ENCODE results near the gene EAPP.

EAPP gene

DNA sequence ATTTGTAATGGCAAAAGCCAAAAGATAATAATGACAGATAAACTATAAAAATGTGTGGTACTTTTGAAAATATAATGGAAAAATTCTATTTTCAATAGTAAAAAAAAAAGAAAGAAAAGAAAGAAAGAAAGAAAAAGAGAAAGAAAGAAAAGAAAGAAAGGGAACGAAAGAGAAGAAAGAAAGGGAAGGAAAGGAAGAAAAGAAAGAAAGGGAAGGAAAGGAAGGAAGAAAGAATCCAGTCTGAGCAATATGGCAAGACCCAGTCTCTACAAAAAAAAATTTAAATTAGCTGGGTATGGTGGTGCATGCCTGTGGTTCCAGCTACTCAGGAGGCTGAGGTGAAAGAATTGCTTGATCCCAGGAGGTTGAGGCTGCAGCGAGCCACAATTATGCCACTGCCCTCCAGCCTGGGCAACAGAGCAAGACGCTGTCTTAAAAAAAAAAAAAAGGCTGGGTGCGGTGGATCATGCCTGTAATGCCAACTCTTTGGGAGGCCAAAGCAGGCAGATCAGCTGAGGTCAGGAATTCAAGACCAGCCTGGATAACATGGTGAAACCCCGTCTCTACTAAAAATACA lies 38.4 kb downstream of the EAPP start:
- peaks cover 8 to 15% of the 10 kb centered on the region in 2 donors for H3K4me1 ChIP-seq (ENCODE audit: control insufficient read depth in 2 of 2, insufficient read depth in 1 of 2, low read depth in 1 of 2, low read length in 2 of 2)
- H2BK12ac ChIP-seq (ENCODE audit: low read length), result no peak overlapping the region
- no peak overlapping the region for H3K18ac ChIP-seq (ENCODE audit: low read length)
- no peak for DNase-seq (ENCODE audit: low spot score)
- no peak overlapping the region for H3K23ac ChIP-seq (ENCODE audit: low read depth, low read length, poor library complexity)
- H3K9ac ChIP-seq (ENCODE audit: low read depth, low read length, poor library complexity), result no peak overlapping the region
- no peak overlapping the region for H3K27ac ChIP-seq (replicated peaks; ENCODE audit: low read length)
- H2BK15ac ChIP-seq (ENCODE audit: low read length), result no peak overlapping the region
- no peaks in the 10 kb centered on the region for H3K36me3 ChIP-seq (replicated peaks in 1 of 2; ENCODE audit: control insufficient read depth in 2 of 2, insufficient read depth in 2 of 2, low read length in 2 of 2)
- H2AFZ ChIP-seq (ENCODE audit: low read length), result no peak overlapping the region
- no peak overlapping the region for H3K4ac ChIP-seq (ENCODE audit: low read length)
- H2AK5ac ChIP-seq (ENCODE audit: low read depth, low read length), result no peak overlapping the region
- WGBS, 2 donors (ENCODE audit: extremely low coverage in 2 of 2, insufficient read length in 2 of 2, insufficient replicate concordance in 1 of 2), result no CpG with 5 or more reads among the region's 5 CpGs
- H3K9me3 ChIP-seq (replicated peaks in 1 of 2; ENCODE audit: control insufficient read depth in 2 of 2, insufficient read depth in 1 of 2, low read depth in 1 of 2, low read length in 2 of 2), result no peaks in the 10 kb centered on the region
- H3K4me2 ChIP-seq (ENCODE audit: insufficient read depth, low read length, poor library complexity, severe bottlenecking), result no peak overlapping the region
- H4K91ac ChIP-seq (ENCODE audit: low read depth, low read length, poor library complexity), result no peak overlapping the region
- no peak overlapping the region for H4K8ac ChIP-seq (ENCODE audit: low read depth, low read length)
- no peak overlapping the region for H2BK5ac ChIP-seq (ENCODE audit: low read length)
- no peaks in the 10 kb centered on the region for H3K27me3 ChIP-seq (ENCODE audit: control insufficient read depth in 3 of 3, insufficient read depth in 3 of 3, low read depth in 1 of 3, low read length in 3 of 3)
- no peak overlapping the region for H3K4me3 ChIP-seq (ENCODE audit: low read length in 2 of 2)
- no peak overlapping the region for H3K14ac ChIP-seq (ENCODE audit: low read length)
- H3K79me1 ChIP-seq (ENCODE audit: low read depth, low read length), result no peaks in the 10 kb centered on the region
- H2BK120ac ChIP-seq (ENCODE audit: low read depth, low read length), result no peak overlapping the region

DNA sequence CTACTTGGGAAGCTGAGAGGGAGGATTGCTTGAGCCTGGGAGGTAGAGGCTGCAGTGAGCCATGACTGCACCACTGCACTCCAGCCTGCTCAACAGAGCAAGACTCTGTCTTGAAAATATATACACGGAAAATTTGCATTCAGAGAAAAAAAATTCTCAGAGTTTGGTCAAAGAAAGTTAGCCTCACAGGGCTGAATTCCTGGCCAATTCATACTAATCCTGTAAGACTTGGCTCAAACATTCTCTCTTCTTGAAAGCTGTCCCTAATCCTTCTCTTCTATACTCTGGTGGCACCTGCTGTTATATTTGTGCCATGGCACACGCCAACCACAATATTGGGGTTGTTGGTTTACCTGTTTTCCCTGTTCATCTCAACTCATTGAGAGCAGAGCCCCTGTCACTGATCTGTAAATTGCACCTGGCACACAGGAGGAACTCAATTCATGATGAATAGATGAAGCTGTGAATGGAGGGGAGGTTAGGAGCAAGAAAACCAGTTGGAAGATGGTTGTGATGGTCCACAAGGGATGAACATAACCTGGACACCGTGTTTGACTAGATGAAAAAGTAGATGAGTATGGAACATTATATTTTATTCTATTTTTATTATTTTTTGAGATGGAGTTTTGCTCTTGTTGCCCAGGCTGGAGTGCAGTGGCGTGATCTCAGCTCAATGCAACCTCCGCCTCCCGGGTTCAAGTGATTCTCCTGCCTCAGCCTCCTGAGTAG lies 40.7 kb downstream of the EAPP start:
- H4K91ac ChIP-seq (ENCODE audit: low read depth, low read length, poor library complexity), result no peak overlapping the region
- WGBS, 2 donors (ENCODE audit: extremely low coverage in 2 of 2, insufficient read length in 2 of 2, insufficient replicate concordance in 1 of 2), result no CpG with 5 or more reads among the region's 6 CpGs
- no peak overlapping the region for H3K4ac ChIP-seq (ENCODE audit: low read length)
- H3K36me3 ChIP-seq (replicated peaks in 1 of 2; ENCODE audit: control insufficient read depth in 2 of 2, insufficient read depth in 2 of 2, low read length in 2 of 2), result no peaks in the 10 kb centered on the region
- H2BK5ac ChIP-seq (ENCODE audit: low read length), result no peak overlapping the region
- DNase-seq (ENCODE audit: low spot score), result no peak
- H2BK120ac ChIP-seq (ENCODE audit: low read depth, low read length), result no peak overlapping the region
- H2AK5ac ChIP-seq (ENCODE audit: low read depth, low read length), result no peak overlapping the region
- H3K9ac ChIP-seq (ENCODE audit: low read depth, low read length, poor library complexity), result no peak overlapping the region
- H3K14ac ChIP-seq (ENCODE audit: low read length), result no peak overlapping the region
- no peak overlapping the region for H3K4me3 ChIP-seq (ENCODE audit: low read length in 2 of 2)
- H2AFZ ChIP-seq (ENCODE audit: low read length), result no peak overlapping the region
- H2BK15ac ChIP-seq (ENCODE audit: low read length), result no peak overlapping the region
- no peaks in the 10 kb centered on the region for H3K9me3 ChIP-seq (replicated peaks in 1 of 2; ENCODE audit: control insufficient read depth in 2 of 2, insufficient read depth in 1 of 2, low read depth in 1 of 2, low read length in 2 of 2)
- H3K23ac ChIP-seq (ENCODE audit: low read depth, low read length, poor library complexity), result no peak overlapping the region
- no peaks in the 10 kb centered on the region for H3K79me1 ChIP-seq (ENCODE audit: low read depth, low read length)
- H3K27ac ChIP-seq (replicated peaks; ENCODE audit: low read length), result no peak overlapping the region
- peaks cover 8 to 15% of the 10 kb centered on the region in 2 donors for H3K4me1 ChIP-seq (ENCODE audit: control insufficient read depth in 2 of 2, insufficient read depth in 1 of 2, low read depth in 1 of 2, low read length in 2 of 2)
- H3K27me3 ChIP-seq (ENCODE audit: control insufficient read depth in 3 of 3, insufficient read depth in 3 of 3, low read depth in 1 of 3, low read length in 3 of 3), result no peaks in the 10 kb centered on the region
- no peak overlapping the region for H4K8ac ChIP-seq (ENCODE audit: low read depth, low read length)
- H3K4me2 ChIP-seq (ENCODE audit: insufficient read depth, low read length, poor library complexity, severe bottlenecking), result no peak overlapping the region
- no peak overlapping the region for H3K18ac ChIP-seq (ENCODE audit: low read length)
- no peak overlapping the region for H2BK12ac ChIP-seq (ENCODE audit: low read length)

DNA sequence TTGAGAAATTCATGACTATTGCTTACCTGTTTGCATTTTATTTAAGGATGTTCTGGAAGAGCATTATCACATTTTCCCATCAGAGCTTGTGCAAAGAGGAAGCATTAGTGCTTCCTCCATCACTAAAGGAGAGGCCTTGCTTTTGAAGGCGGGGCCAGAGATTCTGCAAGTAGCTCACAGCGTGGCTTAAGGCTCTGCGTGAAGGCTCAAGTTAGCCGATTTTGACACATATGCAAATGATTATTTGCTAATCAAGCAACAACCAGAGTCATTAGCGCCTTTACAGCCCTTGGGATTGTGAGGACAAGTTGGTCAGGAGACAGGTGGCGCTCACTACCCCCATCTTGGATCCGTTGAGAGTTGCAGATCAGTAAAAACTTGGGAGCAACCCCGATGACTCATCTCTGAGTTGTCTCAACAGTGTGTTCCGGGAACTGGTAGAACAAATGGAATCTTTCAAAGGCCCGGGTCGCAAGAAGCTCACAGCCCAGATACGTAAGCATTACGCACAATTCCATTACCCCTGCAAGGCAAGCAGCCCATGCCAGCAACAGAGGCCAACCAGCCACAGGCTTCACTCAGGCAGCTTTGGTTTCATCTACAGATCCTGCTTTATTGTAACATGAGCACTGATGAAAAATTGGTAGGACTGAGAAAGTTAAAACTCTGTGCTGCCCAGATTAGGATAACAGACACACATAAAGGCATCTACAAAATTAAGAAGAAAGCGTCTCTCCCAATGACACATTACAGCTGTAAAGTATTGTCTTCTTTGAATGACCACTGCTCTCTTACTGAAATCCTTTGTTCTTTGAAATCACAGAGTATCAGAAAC lies 42.6 kb downstream of the EAPP start:
- Histone ChIP-seq H3K27me3 (ENCODE audit: control insufficient read depth in 3 of 3, insufficient read depth in 3 of 3, low read depth in 1 of 3, low read length in 3 of 3) (no peaks in the 10 kb centered on the region), H3K27ac (replicated peaks; ENCODE audit: low read length) (peak overlapping the region; percentile 49), H3K23ac (ENCODE audit: low read depth, low read length, poor library complexity) (no peak overlapping the region), H3K4me3 (ENCODE audit: low read length in 2 of 2) (peak overlapping the region in 1 of 2 donors; percentile 33), H2AK5ac (ENCODE audit: low read depth, low read length) (no peak overlapping the region), H4K8ac (ENCODE audit: low read depth, low read length) (no peak overlapping the region), H3K9ac (ENCODE audit: low read depth, low read length, poor library complexity) (no peak overlapping the region), H2BK15ac (ENCODE audit: low read length) (no peak overlapping the region), H3K18ac (ENCODE audit: low read length) (no peak overlapping the region), H3K36me3 (replicated peaks in 1 of 2; ENCODE audit: control insufficient read depth in 2 of 2, insufficient read depth in 2 of 2, low read length in 2 of 2) (no peaks in the 10 kb centered on the region), H2BK12ac (ENCODE audit: low read length) (no peak overlapping the region), H3K4ac (ENCODE audit: low read length) (no peak overlapping the region), H2BK120ac (ENCODE audit: low read depth, low read length) (no peak overlapping the region), H3K4me1 (ENCODE audit: control insufficient read depth in 2 of 2, insufficient read depth in 1 of 2, low read depth in 1 of 2, low read length in 2 of 2) (peaks cover 8 to 12% of the 10 kb centered on the region in 2 donors), H3K14ac (ENCODE audit: low read length) (no peak overlapping the region), H3K9me3 (replicated peaks in 1 of 2; ENCODE audit: control insufficient read depth in 2 of 2, insufficient read depth in 1 of 2, low read depth in 1 of 2, low read length in 2 of 2) (no peaks in the 10 kb centered on the region), H2BK5ac (ENCODE audit: low read length) (no peak overlapping the region), H4K91ac (ENCODE audit: low read depth, low read length, poor library complexity) (no peak overlapping the region), H2AFZ (ENCODE audit: low read length) (peak overlapping the region; percentile 86), H3K79me1 (ENCODE audit: low read depth, low read length) (no peaks in the 10 kb centered on the region), H3K4me2 (ENCODE audit: insufficient read depth, low read length, poor library complexity, severe bottlenecking) (peak overlapping the region; percentile 20)
- no CpG with 5 or more reads among the region's 14 CpGs for WGBS, 2 donors (ENCODE audit: extremely low coverage in 2 of 2, insufficient read length in 2 of 2, insufficient replicate concordance in 1 of 2)
- peak; percentile 37 for DNase-seq (ENCODE audit: low spot score)
